ENCODE data around the gene NVL.

Gene NVL

GRCh38 chr1:224282140-224282539 lies 47.8 kb downstream of the NVL start:
- no peak for DNase-seq (ENCODE audit: low read depth)

DNA sequence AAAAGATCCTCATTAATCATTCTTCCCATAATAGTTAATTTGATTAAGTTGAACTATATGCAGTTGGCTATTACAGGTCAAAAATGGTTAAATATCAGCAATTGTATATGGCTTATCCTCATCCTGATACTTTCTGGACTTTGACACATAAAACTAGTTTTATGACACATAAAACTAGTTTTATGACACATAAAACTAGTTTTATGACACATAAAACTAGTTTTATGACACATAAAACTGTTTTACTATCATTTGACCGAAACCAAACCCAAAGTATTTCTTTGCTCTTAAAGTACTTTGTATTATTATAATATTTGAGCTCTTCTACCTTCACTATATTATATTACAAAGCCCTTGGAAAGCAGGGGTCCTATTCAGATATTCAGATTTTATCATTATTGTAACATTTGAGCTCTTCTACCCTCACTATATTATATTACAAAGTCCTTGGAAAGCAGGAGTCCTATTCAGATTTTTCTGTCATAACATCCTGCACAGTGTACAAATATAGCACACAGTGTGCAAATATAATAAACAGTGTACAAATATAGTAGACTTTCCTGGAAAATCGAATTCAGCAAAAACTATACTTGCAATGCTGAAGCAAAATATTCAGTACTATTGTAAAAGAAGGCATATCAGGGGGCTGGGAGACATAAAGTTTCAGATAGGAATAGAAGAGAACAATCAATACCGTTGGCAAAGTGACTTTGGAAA lies 53.0 kb downstream of the NVL start:
- DNase-seq (ENCODE audit: low read depth), result no peak

- no peak for DNase-seq (ENCODE audit: low read depth)
Observed at GRCh38 chr1:224274970-224275626, 54.9 kb downstream of the NVL start.

DNA sequence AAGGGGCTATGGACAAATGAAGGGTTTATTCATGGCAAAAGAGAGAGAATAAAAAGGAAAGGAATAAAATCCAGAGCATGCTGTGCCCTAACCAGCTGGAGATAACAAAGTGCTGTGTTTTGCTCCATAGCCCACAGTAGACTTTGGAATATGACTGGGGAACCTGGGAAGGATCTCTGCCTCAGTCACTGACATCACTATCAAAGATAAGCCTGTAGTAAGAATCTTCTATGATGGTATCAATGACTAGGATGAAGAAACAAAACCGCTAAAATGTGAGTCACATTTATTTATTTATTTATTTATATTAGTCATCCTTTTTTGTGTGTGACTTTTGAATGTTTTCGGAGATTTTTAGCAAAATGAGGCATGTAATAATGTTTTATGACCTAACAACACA lies 56.3 kb downstream of the NVL start:
- no peak for DNase-seq (ENCODE audit: low read depth)

DNA sequence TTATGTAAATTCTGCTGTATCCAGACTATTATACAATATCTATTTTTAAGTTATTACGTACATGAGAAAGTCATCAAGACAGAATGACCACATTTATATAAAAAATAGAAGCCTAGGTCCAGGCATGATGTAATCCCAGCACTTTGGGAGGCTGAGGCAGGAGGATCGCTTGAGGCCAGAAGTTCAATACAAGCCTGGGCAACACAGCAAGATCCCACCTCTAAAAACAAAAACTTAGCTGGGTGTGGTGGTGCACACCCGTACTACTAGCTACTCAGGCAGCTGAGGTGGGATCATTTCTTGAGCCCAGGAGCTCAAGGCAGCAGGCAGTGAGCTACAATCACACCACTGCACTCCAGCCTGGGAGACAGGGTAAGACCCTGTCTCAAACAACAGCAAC lies 58.9 kb downstream of the NVL start:
- DNase-seq (ENCODE audit: low read depth), result no peak

GRCh38 chr1:224267925-224268324 lies 62.0 kb downstream of the NVL start:
- no peak for DNase-seq (ENCODE audit: low read depth)

DNA sequence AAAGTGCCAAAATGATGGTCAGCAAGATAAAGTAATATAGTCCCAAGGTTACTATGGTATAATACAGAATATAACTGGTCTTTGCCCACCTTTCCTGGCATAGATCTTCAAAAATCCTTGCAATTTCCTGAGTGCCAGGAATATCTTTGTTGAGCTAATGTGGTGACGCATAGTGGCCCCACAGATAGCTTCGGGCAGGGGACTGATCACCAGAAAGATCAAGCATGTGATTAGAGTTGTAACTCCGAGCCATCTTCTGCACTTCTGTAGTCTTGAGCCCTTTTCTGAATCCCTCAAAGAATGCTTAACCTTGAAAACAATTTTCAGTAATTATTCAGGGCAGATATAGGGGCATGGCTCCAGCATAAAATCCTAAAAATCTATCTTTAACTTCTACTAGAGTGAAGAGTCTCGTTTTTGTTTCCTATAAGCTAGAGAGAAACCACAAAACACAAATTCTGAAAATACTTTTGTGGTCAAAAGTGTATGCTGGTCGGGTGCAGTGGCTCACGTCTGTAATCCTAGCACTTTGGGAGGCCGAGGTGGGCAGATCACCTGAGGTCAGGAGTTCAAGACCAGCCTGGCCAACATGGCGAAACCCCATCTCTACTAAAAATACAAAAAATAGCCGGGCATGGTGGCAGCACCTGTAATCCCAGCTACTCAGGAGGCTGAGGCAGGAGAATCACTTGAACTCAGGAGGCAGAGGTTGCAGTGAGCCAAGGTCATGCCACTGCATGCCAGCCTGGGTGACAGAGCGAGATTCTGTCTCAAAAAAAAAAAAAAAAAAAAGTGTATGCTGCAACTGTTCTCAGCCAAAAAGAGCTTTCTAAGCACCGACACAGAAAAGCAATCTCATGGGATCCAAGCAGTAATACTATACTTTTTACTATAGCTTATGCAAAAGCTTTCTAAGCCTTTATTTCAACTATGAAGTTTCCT lies 62.8 kb downstream of the NVL start:
- no peak for DNase-seq (ENCODE audit: low read depth)

GRCh38 chr1:224266105-224266914 lies 63.7 kb downstream of the NVL start:
- DNase-seq (ENCODE audit: low read depth), result no peak

- DNase-seq (ENCODE audit: low read depth), result no peak
Observed at GRCh38 chr1:224264321-224264720, 65.7 kb downstream of the NVL start.

DNA sequence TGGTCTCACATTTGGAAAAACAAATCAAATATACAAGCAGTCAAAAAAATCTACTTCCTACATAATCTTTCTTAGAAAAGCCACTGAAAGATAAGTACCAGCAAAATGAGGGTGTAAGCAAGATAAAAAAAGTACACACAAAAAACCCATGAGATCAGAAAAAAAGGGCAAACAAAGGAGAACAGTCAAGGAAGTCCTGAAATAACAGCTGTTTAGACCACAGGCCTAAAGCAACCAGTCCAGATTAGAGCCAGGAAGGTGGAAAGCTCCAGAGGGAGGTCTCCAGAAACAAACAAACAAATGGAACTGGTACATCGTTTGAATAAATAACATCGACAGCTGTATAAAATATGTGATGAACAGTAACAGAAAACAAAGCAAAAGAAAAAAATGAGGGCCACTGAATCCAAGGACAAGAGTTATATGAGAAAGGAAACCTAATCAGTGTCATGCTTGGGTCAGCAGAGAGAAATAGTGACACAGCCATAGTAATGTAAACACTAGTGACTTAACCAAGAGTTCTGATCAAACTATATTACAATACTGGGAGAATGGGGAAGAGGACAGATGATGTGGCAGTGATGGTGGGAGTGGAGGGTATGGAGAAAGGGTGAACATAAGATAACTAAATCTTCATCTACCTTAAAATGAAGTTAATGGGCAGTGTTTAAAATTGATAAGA lies 67.5 kb downstream of the NVL start:
- no peak for DNase-seq (ENCODE audit: low read depth)

GRCh38 chr1:224259986-224260385 lies 70.0 kb downstream of the NVL start:
- DNase-seq (ENCODE audit: low read depth), result no peak

DNA sequence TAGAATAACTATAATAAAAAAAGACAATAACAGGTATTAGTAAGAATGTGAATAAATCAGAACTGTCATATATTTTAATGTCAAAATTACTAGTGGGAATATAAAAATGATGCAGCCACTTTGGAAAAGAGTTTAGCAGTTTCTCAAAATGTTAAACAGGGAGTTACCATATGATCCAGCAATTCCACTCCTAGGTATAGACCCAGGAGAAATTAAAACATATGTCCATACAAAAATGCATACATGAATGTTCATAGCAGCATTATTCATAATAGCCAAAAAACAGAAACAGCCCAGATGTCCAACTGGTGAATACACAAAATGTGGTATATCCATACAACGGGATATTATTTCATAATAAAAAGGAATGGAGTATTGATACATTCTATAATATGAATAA lies 71.6 kb downstream of the NVL start:
- no peak for DNase-seq (ENCODE audit: low read depth)

GRCh38 chr1:224256640-224257039 lies 73.3 kb downstream of the NVL start:
- DNase-seq (ENCODE audit: low read depth), result no peak

DNA sequence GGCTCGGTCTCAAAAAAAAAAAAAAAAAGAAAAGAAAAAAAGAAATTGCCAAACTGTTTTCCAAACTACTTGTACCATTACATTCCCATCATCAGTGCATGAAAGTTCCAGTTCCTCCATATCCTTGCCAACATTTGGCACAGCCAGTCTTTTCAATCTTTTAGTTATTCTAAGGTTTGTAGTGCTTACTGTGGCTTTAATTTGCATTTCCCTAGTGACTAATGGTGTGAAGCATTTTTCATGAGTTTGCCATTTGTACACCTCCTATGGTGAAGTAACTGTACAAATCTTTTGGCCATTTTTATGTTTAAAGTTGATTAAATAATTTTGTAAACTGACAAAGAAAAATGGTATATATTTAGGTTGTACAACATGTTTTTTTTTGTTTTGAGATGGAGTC lies 76.3 kb downstream of the NVL start:
- no peak for DNase-seq (ENCODE audit: low read depth)

GRCh38 chr1:224252479-224252878 lies 77.5 kb downstream of the NVL start:
- DNase-seq (ENCODE audit: low read depth), result no peak

- no peak for DNase-seq (ENCODE audit: low read depth)
Observed at GRCh38 chr1:224251741-224252146, 78.2 kb downstream of the NVL start.

DNA sequence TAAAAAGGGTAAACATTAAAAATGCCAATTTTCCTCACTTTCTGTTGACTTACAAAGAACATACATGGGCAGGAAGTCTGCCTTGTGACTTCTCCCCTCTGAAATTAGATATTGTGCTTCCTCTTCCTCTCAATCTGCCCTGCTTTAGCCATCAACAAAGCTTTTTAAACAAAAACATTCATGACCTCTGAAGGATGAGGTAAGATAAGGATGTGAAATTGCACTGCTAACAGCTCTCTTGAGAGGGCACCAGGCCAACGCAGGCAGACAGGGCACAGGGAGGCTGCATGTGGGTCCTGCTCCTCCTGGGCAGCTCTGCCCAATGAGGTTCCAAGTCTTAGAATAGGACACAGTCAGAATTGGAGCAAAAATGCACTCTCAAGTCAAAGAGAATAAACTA lies 84.8 kb downstream of the NVL start:
- no peak for DNase-seq (ENCODE audit: low read depth)

GRCh38 chr1:224238756-224239155 lies 91.2 kb downstream of the NVL start:
- DNase-seq (ENCODE audit: low read depth), result no peak

DNA sequence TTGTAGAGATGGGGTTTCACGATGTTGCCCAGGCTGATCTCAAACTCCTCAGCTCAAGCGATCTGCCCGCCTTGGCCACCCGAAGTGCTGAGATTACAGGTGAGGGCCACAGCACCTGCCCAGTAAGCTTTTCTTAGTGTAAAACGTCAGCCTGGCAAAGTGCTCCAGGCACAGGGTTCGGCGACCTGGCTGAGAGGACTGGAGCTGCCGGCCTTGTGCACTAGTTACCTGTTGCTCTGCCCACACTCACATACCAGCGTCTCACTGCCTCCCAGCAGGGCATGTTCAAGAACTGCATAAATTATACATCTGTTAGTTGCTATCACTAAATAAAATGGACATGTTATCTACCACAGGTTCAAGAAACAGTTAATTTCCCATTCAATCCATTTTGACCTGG lies 91.8 kb downstream of the NVL start:
- no peak for DNase-seq (ENCODE audit: low read depth)

GRCh38 chr1:224237119-224237881 lies 92.7 kb downstream of the NVL start:
- DNase-seq (ENCODE audit: low read depth), result no peak

Measured in T-helper 22 cell (primary cell).